HG03139 (cell line): Measurements from ENCODE around the gene VCL.

Source experiments
- ATAC-seq: cut with Tn5 transposase; IDR thresholded peaks from one replicate; pipeline ENCODE4 v1.9.1; 2021; ENCODE audit not compliant: unreplicated experiment

VCL gene

DNA sequence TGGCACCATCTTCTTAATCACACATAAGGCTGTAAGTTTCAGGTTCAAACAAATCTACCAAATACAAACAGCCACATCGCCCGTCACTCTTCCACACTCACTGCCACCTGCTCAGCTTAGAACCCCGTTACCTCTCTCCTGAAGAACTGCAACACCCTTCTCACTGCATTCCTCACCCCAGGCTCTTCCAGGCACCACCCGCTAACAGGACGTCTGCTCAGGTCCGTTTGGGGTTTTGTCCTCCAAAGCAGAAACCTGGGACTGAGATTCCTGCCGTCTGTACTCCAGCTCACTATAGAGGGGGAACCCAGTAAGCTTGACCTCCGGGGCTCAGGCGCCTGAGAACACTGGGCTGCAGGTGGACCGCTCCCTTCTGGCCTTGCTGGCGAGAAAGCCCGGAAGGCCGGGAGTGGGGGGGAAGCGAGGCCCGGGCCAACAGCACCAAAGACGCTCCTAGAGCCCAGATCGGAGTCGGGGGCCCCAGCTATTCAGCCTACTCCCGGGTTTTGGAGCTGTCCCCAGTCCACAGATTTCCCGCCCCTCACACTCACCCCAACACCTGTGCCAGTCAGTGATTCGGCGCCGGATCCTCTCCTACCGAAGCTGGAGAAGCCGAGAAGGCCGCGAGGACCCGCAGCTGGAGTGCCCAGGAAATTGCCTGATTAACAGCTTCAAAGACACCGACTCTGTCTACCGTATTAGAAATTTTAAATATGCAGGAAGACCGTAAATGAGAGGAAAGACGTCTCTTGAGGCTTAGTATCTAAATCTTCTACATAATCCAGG, 152.5 kb downstream of the VCL start, which contains the start of gene AP3M1:
AP3M1 (minus strand) TSS at position 625 of the 786 bp plus-strand sequence. CDS start 12,449 bp downstream, outside the sequence.
- peak; percentile 34 for ATAC-seq

DNA sequence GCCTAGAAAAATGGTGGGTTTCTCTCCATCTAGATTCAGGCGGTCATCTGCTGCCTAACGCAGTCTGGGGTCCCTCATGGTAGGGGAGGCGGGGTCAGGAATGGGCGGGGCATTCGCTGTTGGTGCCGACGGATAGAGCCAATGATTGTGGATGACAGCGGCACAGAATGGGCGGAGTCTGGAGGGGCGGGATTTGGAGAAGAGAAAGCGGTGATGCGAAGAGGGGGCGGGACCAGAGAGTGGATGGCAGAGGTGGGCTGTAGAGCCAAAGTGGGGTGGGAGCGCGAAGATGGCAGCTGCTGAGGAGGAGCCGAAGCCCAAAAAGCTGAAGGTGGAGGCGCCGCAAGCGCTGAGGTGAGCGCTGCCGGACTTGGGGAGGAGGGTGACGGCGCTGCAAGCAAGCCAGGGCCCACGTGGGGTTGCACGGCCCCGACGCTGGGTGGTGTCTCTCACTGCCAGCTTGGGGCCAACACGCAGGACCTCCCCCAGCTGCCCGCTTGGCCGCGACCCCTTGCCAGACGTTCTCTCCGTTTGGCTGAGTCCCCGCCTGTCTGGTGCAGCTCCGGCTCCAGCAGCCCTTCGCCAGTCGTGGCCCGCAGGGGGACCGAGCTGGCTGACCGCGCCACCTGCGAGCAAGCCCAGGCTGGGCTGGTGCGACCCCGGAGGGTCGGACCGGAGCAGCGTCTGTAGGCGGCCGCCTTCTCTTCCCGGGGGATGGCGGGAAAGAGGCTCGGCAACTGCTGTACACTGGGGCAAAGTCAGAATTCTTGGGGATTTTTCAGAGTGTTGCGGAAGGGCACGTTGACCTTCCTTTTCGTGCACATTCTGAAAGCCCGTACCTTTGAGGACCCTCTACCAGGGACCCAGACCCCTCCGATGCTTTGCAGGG, 153.3 kb downstream of the VCL start, which contains the start of gene ADK:
ADK (plus strand) TSS at position 232 of the 889 bp plus-strand sequence; CDS start at position 290, 58 bp downstream.
- ATAC-seq = peak; percentile 83

DNA sequence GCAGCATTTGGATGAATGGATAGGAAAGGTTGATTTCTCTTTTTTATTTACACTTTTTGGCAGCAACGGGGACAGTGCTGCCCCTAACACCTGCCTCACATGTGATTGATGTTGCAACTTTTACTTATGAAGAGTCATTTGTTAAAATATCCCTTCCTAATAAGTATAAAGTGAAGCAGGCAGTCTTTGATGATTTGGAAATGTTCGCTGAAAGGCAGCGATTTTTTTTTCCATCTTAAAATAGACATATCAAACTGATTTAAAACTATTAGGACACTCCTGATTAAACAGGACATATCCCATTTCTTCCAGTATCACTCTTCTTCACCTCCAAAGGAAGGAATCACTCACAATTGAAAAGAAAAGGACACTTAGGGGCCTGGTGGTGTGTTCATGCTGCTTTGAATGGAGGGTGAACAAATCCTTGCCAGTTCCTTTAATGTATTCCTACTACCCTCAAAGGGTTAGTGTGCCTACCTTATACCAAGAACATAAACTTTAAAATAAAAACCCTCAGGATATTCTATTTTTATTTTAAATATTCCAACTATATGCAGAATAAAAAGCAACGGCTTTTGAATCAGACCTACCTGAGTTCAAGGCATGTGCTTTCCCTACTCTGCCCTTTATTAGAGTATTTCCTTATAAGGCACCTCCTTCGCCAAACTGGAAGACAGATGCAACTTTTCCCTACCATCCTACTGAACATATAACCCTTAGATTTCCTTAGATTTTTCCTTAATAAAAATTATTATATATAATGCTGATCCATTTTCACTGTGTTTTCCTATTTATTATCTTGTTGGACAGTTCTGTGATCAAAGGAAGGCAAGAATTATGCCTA, 154.2 kb downstream of the VCL start:
- no peak for ATAC-seq

DNA sequence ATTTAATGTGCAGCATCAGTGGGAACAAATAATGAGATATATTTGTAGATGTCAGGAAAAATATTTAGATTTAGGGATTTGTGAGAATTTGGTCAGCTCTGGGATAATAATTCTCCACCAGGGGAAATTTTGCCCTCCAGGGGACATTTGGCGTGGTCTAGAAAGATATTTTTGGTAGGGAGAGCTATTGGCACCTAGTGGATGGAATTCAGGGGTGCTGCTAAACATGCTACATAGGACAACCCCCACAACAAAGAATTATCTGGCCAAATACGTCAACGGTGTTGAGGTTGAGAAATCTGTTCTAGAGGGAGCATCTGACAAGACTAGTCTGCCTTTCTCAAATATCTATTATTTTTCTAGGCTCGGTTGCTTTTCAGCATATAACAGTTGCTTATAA, 155.2 kb downstream of the VCL start:
- ATAC-seq = no peak

DNA sequence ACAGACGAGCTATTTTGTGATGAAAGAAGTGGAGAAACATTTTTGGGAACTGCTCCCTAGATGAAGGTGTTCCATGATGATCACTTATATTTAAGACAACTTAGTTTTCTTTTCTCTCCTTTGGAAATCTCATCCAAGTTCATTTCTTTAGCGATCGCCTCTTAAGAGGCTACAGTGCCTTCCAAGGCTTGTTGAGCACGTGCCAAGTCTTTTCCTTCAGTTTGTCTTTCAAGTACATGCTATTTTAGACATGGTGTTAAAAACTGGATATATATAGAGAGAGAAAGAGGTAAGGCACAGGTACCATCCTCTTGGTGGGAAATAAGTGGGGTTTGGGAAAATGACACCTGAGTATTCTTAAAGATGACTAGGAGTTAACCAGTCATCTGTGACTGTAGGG, 155.8 kb downstream of the VCL start:
- no peak for ATAC-seq

DNA sequence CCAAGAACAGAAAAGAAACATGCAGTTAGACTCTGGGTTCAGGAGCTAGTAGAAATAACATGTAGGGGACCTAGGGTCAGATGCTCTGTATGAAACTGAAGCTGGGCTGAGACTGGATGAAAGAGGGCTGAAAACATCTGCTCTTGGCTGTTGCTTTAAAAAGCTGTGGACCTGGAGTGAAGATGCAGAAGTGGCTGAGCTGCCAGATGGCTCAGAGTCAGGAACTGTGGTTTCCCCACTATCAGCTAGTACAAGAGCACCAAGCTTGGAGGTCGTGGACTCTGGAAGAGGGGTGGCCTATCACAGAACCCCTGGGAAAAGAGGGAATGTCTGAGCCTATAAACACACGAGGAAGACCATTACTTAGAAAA, 159.0 kb downstream of the VCL start:
- ATAC-seq = no peak

DNA sequence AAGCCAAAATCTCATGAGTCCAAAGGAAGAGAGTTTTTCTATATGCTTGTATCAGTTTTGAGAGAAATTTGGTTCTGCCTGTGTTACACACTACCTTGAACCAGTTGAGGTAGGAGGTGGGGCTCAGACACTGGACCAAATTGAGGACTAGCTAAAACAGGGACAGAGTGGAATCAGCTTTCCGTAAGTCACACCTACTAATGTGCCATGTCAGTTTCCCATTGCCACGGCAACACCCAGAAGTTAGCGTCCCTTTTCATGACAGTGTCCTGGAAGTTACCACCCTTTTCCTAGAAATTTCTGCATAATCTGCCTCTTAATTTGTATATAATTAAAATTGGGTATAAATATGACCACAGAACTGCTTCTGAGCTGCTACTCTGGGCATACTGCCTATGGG, 162.1 kb downstream of the VCL start:
- ATAC-seq = no peak

DNA sequence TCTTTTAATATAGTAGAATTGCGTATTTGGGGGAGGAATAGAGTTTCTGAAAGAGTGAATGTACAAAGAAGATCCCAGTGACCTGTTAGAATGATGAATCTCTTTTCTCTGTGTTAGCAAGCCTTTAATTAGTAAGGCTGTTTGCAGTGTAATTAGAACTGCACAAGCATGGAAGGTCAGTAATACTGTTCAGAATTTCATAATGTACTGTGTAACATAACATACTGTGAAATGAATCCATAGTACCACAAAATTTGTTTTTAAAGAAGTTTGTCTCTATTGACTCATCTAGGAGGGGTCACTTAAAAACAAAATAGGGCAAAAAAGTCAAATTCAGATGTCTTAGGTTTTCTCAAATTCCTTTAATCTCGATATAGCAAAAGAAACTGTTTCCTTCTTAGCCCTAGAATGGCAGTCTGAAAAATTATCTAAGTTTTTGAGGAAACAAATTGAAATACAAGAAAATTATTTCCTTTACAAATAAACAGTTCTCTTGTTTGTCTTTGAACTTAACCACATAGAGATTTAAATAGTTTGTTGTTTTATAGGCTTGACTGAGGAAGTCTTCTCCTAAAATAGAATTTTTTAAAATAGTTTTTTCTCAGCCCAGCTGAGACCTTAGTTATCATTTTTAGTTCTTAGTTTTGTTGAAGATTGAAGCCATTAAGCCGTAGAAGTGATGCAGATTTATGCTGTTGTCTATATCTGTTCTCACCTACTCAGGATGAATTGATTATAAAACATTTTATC, 165.6 kb downstream of the VCL start:
- ATAC-seq = no peak

DNA sequence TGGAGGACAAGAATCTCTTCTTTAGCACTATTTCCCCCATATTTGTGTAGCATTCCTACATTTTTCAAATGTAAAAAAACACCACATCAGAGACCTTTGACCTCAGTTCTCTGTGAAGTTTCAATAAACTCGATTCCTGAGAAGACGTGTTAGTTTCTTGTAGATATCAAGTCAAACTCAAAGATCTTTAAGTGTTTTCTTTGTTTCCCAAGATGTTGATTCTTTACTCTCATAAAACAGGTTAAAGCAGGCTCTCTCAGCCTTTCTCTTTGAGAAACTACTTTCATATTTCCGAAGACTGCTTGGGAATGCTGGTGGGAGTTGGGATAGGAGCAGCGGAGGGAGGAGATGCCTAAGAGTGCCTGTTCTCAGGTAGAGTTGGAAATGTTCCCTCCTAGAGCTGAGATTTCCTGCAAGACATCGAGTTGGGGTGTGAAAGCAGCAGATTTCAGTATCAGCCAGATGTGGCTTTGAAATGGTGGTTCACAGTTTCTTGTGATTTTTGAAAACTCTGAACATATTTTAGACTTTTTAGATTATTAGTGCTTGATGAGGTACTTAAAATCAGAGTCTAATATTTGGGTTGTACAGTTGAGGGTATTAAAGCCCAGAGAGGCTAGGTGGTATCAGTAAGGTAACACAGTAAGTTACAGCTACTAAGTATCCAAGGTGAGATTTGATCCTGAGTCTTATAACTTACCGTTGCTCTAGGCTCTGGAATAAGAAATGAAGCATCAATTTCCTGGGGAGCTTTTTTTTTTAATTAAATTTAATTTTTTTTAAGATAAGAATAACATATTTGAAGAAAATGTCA, 167.0 kb downstream of the VCL start:
- ATAC-seq = no peak

DNA sequence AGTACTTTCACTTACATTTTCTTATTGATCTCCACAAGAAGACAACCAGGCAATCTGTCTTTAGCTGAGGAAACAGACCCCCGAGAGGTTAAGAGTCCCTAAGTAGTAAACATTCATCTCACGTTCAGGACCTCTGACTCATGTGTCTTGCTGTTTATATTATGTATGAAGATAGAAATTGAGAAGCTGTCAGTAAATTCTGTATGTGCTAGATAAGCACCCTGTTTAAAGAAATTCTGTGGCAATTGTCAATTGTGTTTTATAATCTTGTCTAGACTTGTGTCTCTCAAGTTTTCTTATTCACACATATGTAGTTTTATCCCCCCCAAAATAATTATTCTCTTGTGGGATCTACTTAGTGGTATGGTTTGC, 167.6 kb downstream of the VCL start:
- ATAC-seq = no peak

DNA sequence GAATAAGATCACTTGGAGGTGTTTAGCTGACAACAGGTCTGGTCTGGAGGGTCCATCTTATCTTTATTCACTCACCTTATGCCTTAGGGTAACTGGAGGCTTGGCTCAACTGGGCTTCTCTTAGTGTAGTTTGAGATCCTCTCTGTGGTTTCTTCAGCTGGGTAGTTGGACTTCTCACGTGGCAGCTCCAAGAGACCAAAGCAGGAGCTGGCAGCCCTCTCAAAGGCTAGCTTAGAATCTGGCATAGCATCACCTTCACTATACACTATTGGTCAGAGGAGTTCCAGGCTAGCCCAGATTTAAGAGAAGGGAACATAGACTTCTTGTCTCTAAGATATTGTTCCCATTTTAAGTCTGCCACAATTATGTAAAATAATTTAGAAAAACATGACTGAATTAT, 169.5 kb downstream of the VCL start:
- ATAC-seq = no peak
